AG04450 (cell line): Measurements from ENCODE around the gene ACP3. TPM values are rescaled to one million over a fixed set of nuclear protein-coding genes. Genes with fewer than 3 reads are reported as not detected.
A peak's percentile ranks its signal among the peaks of the same experiment; 100 is the strongest.

Experiments used
- CTCF ChIA-PET: fragments of 300-600, 350-600 bp; formaldehyde crosslinking; extraction: SDS; loops from one replicate; lab custom pipeline; 2022; ENCODE audit warnings: antibody characterized with exemption, inconsistent platforms; lab: Charles Lee
- POLR2A ChIA-PET: fragments of 350-600 bp; formaldehyde crosslinking; extraction: SDS; loops from one replicate; lab custom pipeline; 2021; ENCODE audit warnings: antibody characterized with exemption, inconsistent platforms; lab: Yijun Ruan, JAX
- DNase-seq: peaks from one replicate; pipeline ENCODE4 v3.0.0-alpha.2; 2011; ENCODE audit warnings: low read depth, low spot score
- H3K27ac ChIP-seq: one replicate; pipeline ENCODE4 v1.5.1; 2012; ENCODE audit warnings: low read depth, low read length, control low read depth
- H3K27me3 ChIP-seq: one replicate; pipeline ENCODE4 v1.6.0; 2012; ENCODE audit warnings: low read length; ENCODE audit not compliant: control insufficient read depth, insufficient read depth
- H3K4me3 ChIP-seq: 2 replicates; pipeline ENCODE4 v1.5.1; 2011; ENCODE audit warnings: mild to moderate bottlenecking, low read depth, low read length, control low read depth
- H3K9me3 ChIP-seq: 2 replicates; pipeline ENCODE4 v1.5.1; 2012; ENCODE audit warnings: low read length; ENCODE audit not compliant: control insufficient read depth, insufficient read depth
- CTCF ChIP-seq: IDR thresholded peaks from 2 replicates; pipeline ENCODE4 v1.5.1; 2011; ENCODE audit warnings: low read depth, low read length, control low read depth, inconsistent platforms
- polyA plus RNA-seq: library from polyadenylated mRNA; depleted of rRNA; stranded (reverse); fragments of >200 nt; gene quantifications from 2 replicates; pipeline ENCODE4 v1.2.3, GENCODE V29; 2011

The ACP3 gene
- polyA plus RNA-seq, 1 experiment = 0.71 TPM

DNA sequence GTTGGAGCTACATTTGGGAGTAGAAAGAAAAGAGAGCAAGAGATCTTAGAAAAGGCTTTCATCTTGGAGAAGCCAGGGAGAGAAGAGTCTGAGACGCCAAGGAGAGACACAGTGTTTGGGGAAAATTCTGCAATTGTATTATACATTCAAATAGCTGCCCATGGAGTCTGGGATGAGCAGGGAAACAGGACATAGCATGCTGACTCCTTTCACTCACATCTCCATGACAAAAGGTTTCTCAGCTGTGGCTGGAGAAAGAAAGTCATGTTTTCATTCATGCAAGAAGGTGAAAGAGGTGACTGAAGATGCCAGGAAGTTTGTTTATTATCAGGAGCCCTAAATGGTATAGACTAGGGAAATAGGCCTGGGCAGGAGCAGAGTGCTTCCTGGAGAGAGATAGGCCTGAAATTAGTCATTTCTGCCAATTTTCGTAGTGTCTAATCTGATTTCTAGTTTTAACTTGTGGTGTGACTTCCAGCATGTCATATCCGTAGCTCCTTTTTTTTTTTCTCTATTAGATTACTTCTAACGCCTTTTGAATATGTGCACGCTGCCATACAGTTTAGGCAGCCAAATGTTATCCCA, 34.1 kb downstream of the ACP3 start:
- Histone ChIP-seq H3K4me3 (no peak overlapping the region), H3K9me3 (no peaks in the 10 kb centered on the region), H3K27ac (no peak overlapping the region), H3K27me3 (peaks cover 6% of the 10 kb centered on the region)
- no peak for TF ChIP-seq CTCF
- CTCF ChIA-PET = interaction anchor here (0.7 to 9.1 kb wide), 15 partner anchors 9 to 292 kb away, joined by 3 to 139 read pairs (median 4); partner anchors contain the start of gene DNAJC13
- no peak for DNase-seq
- POLR2A ChIA-PET = no interaction called here

GRCh38 chr3:132352556-132353143, 35.4 kb downstream of the ACP3 start:
- ChIA-PET POLR2A (no interaction called here), CTCF (interaction anchor here (0.7 to 9.1 kb wide), 15 partner anchors 8 to 290 kb away, joined by 3 to 139 read pairs (median 5); no protein-coding TSS in a partner anchor)
- TF ChIP-seq CTCF = peak; percentile 98
- no peak overlapping the region for H3K4me3 ChIP-seq
- H3K27ac ChIP-seq = no peak overlapping the region
- peaks cover 7% of the 10 kb centered on the region for H3K27me3 ChIP-seq
- DNase-seq = peak; percentile 42
- no peaks in the 10 kb centered on the region for H3K9me3 ChIP-seq

GRCh38 chr3:132354916-132355702, 37.9 kb downstream of the ACP3 start:
- ChIA-PET CTCF (interaction anchor here (1.4 to 9.1 kb wide), 3 partner anchors 13 to 181 kb away, joined by 4 to 139 read pairs (median 74); no protein-coding TSS in a partner anchor), POLR2A (no interaction called here)
- Histone ChIP-seq H3K4me3 (no peak overlapping the region), H3K9me3 (no peaks in the 10 kb centered on the region), H3K27ac (no peak overlapping the region), H3K27me3 (peaks cover 6% of the 10 kb centered on the region)
- no peak for TF ChIP-seq CTCF
- DNase-seq = no peak

GRCh38 chr3:132356568-132356967, 39.4 kb downstream of the ACP3 start:
- no peak for DNase-seq
- no peak for TF ChIP-seq CTCF
- H3K4me3 ChIP-seq = no peak overlapping the region
- POLR2A ChIA-PET = no interaction called here
- no peak overlapping the region for H3K27ac ChIP-seq
- peaks cover 6% of the 10 kb centered on the region for H3K27me3 ChIP-seq
- CTCF ChIA-PET = interaction anchor here (0.8 to 1.6 kb wide), 5 partner anchors 14 to 318 kb away, joined by 3 to 7 read pairs (median 4); no protein-coding TSS in a partner anchor
- H3K9me3 ChIP-seq = no peaks in the 10 kb centered on the region
